PC-9 (cell line): ENCODE measurements around the gene PCDHGB7.
A peak's percentile ranks its signal among the peaks of the same experiment; 100 is the strongest.
"Not testable (repeated sequence)": the region's sequence is repeated elsewhere in the genome, so short reads cannot be mapped to it uniquely, and the experiment has no call there.

Experiments used
- CTCF ChIP-seq: fragments of 200-600 bp; sonication (generic); conservative IDR thresholded peaks from 2 replicates; pipeline ENCODE4 v1.6.1; 2017; ENCODE audit warnings: mixed run types, antibody characterized with exemption, mild to moderate bottlenecking, moderate library complexity
- EZH2 ChIP-seq: fragments of 200-600 bp; sonication (generic); IDR thresholded peaks from 2 replicates; pipeline ENCODE4 v1.8.0; 2017; ENCODE audit warnings: antibody characterized with exemption, low read depth

- not testable (repeated sequence) for TF ChIP-seq EZH2
- peak; percentile 40; the same call in 1 of the 2 replicates for TF ChIP-seq CTCF
Measured at GRCh38 chr5:141387557-141388311, 29.7 kb upstream of the PCDHGB7 start, which contains the start of gene PCDHGB4.
